ENCODE results near the gene CDC45. TPM values are rescaled to one million over a fixed set of nuclear protein-coding genes. Genes with fewer than 3 reads are reported as not detected.
"Not testable (repeated sequence)": the region's sequence is repeated elsewhere in the genome, so short reads cannot be mapped to it uniquely, and the experiment has no call there.

The CDC45 gene
- total RNA-seq, 1 donor from 2014 or later = 2.2 TPM

- H3K27me3 Mint-ChIP-seq (ENCODE audit: low read depth) = peaks cover 26% of the 10 kb centered on the region
- no peaks in the 10 kb centered on the region for H3K9me3 Mint-ChIP-seq (ENCODE audit: low read depth)
- no peaks in the 10 kb centered on the region for H3K36me3 Mint-ChIP-seq (ENCODE audit: low read depth)
- DNase-seq (ENCODE audit: low spot score) = peak; percentile 53
- peaks cover 10% of the 10 kb centered on the region for H3K4me1 Mint-ChIP-seq (ENCODE audit: low read depth)
- TF ChIP-seq, protein P1, sequence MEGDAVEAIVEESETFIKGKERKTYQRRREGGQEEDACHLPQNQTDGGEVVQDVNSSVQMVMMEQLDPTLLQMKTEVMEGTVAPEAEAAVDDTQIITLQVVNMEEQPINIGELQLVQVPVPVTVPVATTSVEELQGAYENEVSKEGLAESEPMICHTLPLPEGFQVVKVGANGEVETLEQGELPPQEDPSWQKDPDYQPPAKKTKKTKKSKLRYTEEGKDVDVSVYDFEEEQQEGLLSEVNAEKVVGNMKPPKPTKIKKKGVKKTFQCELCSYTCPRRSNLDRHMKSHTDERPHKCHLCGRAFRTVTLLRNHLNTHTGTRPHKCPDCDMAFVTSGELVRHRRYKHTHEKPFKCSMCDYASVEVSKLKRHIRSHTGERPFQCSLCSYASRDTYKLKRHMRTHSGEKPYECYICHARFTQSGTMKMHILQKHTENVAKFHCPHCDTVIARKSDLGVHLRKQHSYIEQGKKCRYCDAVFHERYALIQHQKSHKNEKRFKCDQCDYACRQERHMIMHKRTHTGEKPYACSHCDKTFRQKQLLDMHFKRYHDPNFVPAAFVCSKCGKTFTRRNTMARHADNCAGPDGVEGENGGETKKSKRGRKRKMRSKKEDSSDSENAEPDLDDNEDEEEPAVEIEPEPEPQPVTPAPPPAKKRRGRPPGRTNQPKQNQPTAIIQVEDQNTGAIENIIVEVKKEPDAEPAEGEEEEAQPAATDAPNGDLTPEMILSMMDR (IDR thresholded peaks at IDR 0.05) = no peak
- no peak overlapping the region for H3K4me3 Mint-ChIP-seq (ENCODE audit: unreplicated experiment)
- no peak overlapping the region for H3K27ac Mint-ChIP-seq (ENCODE audit: unreplicated experiment)
These were observed 48.2 kb downstream of the CDC45 start for GRCh38 chr22:19527861-19528417.

- H3K4me1 Mint-ChIP-seq (ENCODE audit: low read depth) = peaks cover 3% of the 10 kb centered on the region
- DNase-seq (ENCODE audit: low spot score) = no peak
- H3K36me3 Mint-ChIP-seq (ENCODE audit: low read depth) = no peaks in the 10 kb centered on the region
- no peak overlapping the region for H3K27ac Mint-ChIP-seq (ENCODE audit: unreplicated experiment)
- H3K9me3 Mint-ChIP-seq (ENCODE audit: low read depth) = no peaks in the 10 kb centered on the region
- H3K27me3 Mint-ChIP-seq (ENCODE audit: low read depth) = peaks cover 23% of the 10 kb centered on the region
- TF ChIP-seq, protein P1 (IDR thresholded peaks at IDR 0.05) = no peak
- no peak overlapping the region for H3K4me3 Mint-ChIP-seq (ENCODE audit: unreplicated experiment)
These were observed 50.1 kb downstream of the CDC45 start for GRCh38 chr22:19529811-19530210.

GRCh38 chr22:19530751-19531150 is 51.0 kb downstream of the CDC45 start:
- TF ChIP-seq, protein P1 (IDR thresholded peaks at IDR 0.05) = no peak
- H3K4me1 Mint-ChIP-seq (ENCODE audit: low read depth) = no peaks in the 10 kb centered on the region
- peaks cover 16% of the 10 kb centered on the region for H3K27me3 Mint-ChIP-seq (ENCODE audit: low read depth)
- no peaks in the 10 kb centered on the region for H3K9me3 Mint-ChIP-seq (ENCODE audit: low read depth)
- H3K4me3 Mint-ChIP-seq (ENCODE audit: unreplicated experiment) = no peak overlapping the region
- no peaks in the 10 kb centered on the region for H3K36me3 Mint-ChIP-seq (ENCODE audit: low read depth)
- no peak overlapping the region for H3K27ac Mint-ChIP-seq (ENCODE audit: unreplicated experiment)
- DNase-seq (ENCODE audit: low spot score) = peak; percentile 58

DNA sequence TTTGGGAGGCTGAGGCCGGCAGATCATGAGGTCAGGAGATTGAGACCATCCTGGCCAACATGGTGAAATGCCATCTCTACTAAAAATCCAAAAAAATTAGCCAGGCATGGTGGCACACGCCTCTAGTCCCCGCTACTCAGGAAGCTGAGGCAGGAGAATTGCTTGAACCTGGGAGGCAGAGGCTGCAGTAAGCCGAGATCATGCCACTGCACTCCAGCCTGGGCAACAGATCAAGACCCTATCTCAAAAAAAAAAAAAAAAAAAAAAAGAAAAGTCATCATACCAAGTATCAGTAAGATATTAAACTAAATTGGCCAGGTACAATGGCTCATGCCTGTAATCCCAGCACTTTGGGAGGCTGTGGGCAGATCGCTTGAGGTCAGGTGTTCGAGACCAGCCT is 51.6 kb downstream of the CDC45 start:
- H3K4me3 Mint-ChIP-seq (ENCODE audit: unreplicated experiment); H3K4me1 Mint-ChIP-seq (ENCODE audit: low read depth); H3K36me3 Mint-ChIP-seq (ENCODE audit: low read depth); H3K9me3 Mint-ChIP-seq (ENCODE audit: low read depth); H3K27ac Mint-ChIP-seq (ENCODE audit: unreplicated experiment): not testable (repeated sequence)
- peak; percentile 3 for DNase-seq (ENCODE audit: low spot score)
- peaks cover 11% of the 10 kb centered on the region for H3K27me3 Mint-ChIP-seq (ENCODE audit: low read depth)

DNA sequence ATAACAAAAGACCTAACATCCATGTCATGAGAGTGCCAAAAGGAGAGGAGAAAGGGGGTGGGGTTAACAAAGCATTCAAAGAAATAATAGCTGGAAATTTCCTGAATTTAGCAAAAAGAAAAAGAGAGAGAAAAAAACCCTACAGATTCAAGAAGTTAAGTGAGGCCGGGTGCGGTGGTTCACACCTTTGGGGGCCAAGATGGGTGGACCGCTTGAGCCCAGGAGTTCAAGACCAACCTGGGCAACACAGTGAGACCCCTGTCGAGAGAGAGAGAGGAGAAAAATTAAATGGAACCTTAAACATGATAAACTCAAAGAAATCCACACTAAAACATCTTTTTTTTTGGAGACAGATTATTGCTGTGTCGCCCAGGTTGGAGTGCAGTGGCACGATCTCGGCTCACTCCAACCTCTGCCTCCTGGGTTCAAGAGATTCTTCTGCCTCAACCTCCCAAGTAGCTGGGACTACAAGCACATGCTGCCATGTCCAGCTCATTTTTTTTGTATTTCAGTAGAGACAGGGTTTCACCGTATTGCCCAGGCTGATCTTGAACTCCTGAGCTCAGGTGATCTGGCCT is 53.4 kb downstream of the CDC45 start:
- TF ChIP-seq, protein P1 (IDR thresholded peaks at IDR 0.05) = no peak
- Mint-ChIP-seq H3K4me1 (ENCODE audit: low read depth) (no peaks in the 10 kb centered on the region), H3K9me3 (ENCODE audit: low read depth) (no peaks in the 10 kb centered on the region), H3K27me3 (ENCODE audit: low read depth) (peaks cover 13% of the 10 kb centered on the region), H3K36me3 (ENCODE audit: low read depth) (no peaks in the 10 kb centered on the region), H3K27ac (ENCODE audit: unreplicated experiment) (no peak overlapping the region), H3K4me3 (ENCODE audit: unreplicated experiment) (no peak overlapping the region)
- no peak for DNase-seq (ENCODE audit: low spot score)

DNA sequence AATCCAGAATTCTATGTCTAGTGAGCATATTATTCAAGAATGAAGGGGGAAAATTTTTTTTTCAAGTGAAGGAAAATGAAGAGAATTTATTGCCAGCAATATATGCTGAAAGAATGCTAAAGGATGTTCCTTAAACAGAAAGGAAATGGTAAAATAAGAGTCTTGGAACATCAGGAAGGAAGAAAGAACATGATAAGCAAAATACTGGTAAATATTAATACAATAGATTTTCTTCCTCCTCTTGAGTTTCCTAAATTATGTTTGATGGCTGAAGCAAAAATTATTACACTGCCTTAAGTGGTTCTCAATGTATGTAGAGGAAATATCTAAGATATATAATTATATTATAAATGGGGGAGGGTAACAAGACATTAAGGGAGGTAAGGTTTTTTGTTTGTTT is 54.1 kb downstream of the CDC45 start:
- Mint-ChIP-seq H3K4me3 (ENCODE audit: unreplicated experiment) (no peak overlapping the region), H3K36me3 (ENCODE audit: low read depth) (no peaks in the 10 kb centered on the region), H3K27me3 (ENCODE audit: low read depth) (peaks cover 17% of the 10 kb centered on the region), H3K27ac (ENCODE audit: unreplicated experiment) (no peak overlapping the region), H3K9me3 (ENCODE audit: low read depth) (no peaks in the 10 kb centered on the region), H3K4me1 (ENCODE audit: low read depth) (no peaks in the 10 kb centered on the region)
- TF ChIP-seq, protein P1 (IDR thresholded peaks at IDR 0.05) = no peak
- DNase-seq (ENCODE audit: low spot score) = no peak

Data from chondrocyte (in vitro differentiated cells).